Activated CD4-positive, alpha-beta T cell treated with anti-CD3 and anti-CD28 coated beads, Interleukin-10, Interleukin-2, amounts not matched to agents 100 ng/mL and 50 ng/mL, durations not matched to agents 16 hours and 8 hours (primary cell): ENCODE results near the gene PDCD2L.
A peak's percentile ranks its signal among the peaks of the same experiment; 100 is the strongest.
"Not testable (repeated sequence)": the region's sequence is repeated elsewhere in the genome, so short reads cannot be mapped to it uniquely, and the experiment has no call there.

Source experiments
- DNase-seq: peaks from one replicate; pipeline ENCODE4 v3.0.0-alpha.2; 2020

PDCD2L gene

GRCh38 chr19:34426096-34426661 is 22.0 kb downstream of the PDCD2L start:
- DNase-seq, result no peak

DNA sequence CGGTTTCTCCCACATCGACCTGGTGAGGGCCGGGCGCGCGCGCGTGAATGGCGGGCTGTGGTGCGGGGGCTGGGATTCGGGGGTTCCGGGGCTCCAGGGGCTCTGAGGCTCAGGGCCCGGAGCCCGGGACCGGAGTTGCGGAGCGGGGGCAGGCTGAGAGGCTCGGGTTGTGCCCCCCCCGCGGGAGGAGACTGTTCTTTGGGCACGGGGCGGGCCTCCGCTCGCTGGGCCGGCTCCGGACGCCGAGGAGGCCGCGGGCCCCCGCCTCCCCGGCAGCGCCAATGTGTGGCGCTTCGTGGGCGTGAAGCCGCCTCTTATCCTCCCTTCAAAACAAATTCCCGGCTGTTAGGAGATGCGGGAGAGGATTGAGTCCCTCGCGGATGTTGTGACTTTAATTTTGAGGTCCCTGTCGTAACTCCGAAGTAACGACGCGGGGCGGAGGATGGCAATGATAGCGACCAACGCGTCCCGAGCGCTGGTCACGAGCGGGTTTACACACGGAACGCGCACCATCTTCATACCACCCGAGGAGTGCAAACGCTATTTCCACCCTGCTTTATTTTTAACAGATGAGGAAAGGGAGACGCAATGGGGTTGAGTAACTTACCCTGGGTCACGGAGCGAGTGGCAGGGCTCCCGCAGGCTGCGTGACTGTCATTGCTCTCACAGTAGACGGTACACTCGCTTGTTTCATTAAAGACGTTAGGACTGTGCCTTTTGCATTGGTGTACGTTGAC is 24.5 kb downstream of the PDCD2L start:
- peak; percentile 33 for DNase-seq

- DNase-seq, result no peak
Measured at GRCh38 chr19:34429553-34429952, 25.4 kb downstream of the PDCD2L start.

GRCh38 chr19:34430738-34431625 is 26.8 kb downstream of the PDCD2L start:
- DNase-seq, result peak; percentile 77

DNA sequence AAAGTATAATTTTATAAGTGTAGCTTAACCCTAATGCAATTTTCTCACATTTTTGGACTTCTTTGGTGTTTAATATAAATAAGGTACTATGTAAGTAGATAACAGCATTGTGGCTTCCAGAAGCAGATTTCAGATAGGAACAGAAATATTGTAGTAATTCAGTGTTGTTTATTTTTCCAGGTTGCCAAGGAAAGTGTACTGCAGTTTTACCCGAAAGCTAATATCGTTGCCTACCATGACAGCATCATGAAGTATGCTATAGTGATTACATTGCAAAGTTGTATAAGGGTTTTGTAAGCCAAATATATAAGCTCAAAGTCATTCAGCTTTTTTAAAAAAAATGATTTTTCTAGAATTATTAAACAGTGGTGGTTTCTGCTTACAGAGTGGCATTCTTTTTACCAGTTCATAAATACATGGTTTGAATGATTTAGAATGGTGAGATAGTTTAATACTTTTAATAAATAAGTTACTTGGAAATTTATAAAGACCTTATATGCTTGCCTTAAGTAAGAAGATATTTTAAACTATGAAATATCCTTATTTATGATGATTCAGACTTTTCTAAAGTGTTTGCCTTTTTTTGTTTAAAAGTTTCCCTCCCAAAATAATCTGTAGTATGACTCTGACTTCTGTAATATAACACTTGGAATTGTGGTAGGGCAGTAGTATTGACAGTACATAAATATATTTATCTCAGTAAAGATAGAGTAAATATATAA is 27.6 kb downstream of the PDCD2L start:
- no peak for DNase-seq

DNA sequence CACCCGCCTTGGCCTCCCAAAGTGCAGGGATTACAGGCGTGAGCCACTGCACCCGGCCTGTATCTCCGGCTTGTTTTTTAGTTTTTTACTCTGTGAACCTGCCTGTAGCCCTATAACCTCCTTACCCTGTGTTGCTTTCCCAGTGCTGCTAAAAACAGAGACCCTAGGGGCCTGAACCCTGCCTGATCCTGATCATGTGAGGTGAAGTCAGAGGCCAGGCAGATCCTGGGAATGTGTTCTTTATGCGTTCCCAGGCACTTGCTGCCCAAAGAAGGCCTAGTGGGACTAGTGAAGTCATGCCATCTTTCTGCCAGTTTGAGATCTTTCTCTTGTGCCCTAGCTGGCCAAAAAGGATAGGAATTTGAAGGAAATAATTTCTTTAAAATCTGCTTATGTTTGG is 28.6 kb downstream of the PDCD2L start:
- DNase-seq, result no peak

DNA sequence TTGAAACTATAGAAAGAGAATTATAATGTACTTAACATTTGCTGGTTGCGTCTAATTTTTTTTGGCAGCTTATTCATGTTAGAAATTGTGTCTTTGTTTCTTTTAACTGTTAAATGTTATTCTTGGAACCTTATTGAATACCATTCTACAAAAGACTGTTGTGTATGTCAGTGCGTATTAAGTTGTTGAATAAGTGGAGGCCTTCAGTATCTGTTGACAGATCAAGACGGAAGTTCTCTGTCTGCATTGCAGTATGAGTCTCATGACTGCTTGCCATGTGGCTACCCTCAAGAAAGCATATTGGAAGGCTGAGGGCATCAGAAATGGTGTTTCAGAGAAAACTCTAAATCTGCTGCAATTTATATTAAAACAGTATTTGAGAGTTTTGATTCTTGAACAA is 32.5 kb downstream of the PDCD2L start:
- DNase-seq, result no peak

DNA sequence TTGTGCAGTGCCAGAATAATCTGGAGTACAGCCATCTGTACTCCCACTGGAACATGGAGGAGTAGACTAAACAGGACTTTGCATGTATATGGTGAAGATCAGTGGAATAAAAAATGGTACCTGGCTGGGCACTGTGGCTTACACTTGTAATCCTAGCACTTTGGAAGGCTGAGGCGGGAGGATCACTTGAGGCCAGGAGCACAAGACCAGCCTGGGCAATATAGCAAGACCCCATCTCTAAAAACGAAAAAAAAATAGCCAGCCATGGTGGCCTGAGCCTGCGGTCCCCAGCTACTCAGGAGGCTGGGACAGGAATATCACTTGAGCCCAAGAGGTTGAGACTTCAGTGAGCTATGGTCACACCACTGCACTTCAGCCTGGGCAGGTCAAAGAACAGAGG is 44.0 kb downstream of the PDCD2L start:
- no peak for DNase-seq

- DNase-seq, result no peak
Measured at GRCh38 chr19:34452723-34453122, 48.5 kb downstream of the PDCD2L start.

DNA sequence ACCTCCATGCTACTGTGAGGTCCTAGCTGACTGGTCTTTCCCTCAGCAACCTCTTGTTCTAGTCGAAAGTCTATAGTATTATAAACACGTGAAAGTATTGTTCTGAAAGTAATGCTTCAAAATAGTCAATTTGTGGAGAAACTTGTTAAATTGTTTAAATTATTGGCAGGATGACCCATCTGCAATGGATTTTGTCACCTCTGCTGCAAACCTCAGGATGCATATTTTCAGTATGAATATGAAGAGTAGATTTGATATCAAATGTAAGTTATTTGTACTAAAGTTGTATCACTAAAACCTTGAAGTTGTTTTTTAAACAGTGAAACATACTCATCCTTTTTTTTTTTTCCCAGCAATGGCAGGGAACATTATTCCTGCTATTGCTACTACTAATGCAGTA is 49.9 kb downstream of the PDCD2L start:
- no peak for DNase-seq

DNA sequence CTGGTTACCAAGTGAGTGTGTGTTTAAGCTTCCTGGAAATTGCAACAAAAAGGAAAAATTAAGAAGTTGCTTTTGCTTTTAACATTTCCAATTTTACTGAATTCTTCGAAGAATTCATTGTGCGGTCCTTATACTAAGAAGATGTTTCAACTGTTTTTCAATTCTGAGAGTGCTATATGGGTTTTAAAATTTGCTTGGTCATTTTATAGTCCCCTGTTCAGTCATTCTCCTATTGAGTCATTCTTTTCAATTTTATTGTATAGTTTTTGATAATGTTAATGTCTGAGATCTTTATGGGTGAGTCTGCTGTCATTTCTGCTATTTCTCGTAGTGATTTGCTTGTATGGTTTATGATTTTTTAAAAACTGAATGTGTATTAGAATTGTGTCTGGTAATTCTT is 50.5 kb downstream of the PDCD2L start:
- DNase-seq, result peak; percentile 25

GRCh38 chr19:34455783-34456480 is 51.7 kb downstream of the PDCD2L start:
- not testable (repeated sequence) for DNase-seq

- no peak for DNase-seq
Measured at GRCh38 chr19:34457446-34457845, 53.2 kb downstream of the PDCD2L start.

- DNase-seq, result no peak
Measured at GRCh38 chr19:34458677-34459076, 54.5 kb downstream of the PDCD2L start.

DNA sequence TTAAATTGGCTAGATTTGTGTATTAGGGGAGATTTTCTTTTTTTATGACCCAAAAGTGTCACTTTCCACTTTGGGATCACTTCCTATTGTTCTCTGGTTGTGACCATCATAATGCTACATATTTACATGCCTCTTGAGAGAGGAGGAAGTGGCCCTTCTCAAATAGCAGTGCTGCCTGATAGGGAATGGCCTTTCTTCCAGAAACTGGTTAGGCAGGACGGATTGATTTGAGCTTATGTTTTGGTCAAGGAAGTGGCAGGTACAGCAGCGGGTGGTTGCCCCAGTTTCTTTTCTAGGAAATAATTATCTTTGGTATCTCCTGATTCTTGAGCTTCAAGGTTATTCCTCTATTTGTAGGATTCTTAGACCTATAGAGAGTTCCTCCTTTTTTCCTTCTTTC is 55.4 kb downstream of the PDCD2L start:
- DNase-seq, result no peak

DNA sequence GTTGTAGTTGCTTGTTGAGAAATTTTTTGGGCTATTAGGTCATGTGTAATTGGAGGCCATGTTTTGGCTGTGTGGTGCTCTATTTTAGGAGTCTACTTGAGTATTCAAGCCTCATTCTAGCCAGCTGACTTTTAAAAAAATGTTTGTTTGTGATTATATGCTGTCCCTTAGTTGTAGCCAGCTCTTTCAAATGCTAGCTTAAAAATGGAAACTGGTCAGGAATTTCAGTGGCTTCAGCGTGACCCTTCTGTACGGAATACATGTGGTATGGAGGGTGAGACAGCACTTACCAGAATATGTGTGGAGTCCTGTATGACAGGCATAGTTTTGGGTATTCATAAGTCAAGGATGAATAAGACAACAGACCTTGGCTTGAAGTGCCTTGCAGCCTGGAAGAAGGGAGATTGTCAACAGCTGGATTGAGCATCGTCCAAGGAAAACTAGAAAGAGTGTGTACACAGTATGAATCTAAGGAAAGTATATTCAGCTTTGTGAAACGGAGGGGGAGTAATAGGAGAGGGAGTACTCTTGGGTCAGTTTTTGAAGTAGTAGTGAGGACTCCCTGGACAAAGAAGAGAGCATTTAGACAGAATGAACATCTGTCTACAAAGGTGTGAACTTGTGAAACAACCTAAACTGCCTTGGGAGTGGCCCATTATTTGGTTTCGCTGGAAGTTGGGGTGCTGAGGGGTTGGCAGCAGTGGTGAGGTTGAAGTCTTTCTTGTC is 57.3 kb downstream of the PDCD2L start:
- DNase-seq, result no peak

DNA sequence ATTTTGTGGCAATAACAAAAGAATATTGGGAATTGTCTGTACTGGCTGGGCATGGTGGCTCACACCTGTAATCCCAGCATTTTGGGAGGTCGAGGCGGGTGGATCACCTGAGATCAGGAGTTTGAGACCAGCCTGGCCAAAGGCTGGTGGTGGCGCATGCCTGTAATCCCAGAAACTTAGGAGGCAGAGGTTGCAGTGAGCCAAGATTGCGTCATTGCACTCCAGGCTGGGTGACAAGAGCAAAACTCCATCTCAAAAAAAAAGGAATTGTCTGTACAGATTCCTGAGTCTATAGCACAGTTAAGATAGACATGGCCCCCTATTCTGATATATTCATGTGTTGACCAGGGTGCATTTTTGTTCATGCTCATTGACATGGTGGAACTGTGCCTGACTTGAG is 60.6 kb downstream of the PDCD2L start:
- DNase-seq, result not testable (repeated sequence)

- DNase-seq, result no peak
Measured at GRCh38 chr19:34468409-34468808, 64.2 kb downstream of the PDCD2L start.

GRCh38 chr19:34469026-34469425 is 64.8 kb downstream of the PDCD2L start:
- not testable (repeated sequence) for DNase-seq

GRCh38 chr19:34471906-34472700 is 67.9 kb downstream of the PDCD2L start:
- DNase-seq, result no peak
